Right lobe of liver (tissue), 4 donors: Measurements from ENCODE around the gene PIAS1.

Source experiments
- POLR2A ChIP-seq: fragments of 450-650 bp; IDR thresholded peaks from one replicate; pipeline ENCODE4 v1.6.1; 2017; ENCODE audit warnings: antibody characterized with exemption, mild to moderate bottlenecking
- TF ChIP-seq, protein P1 (sequence below), 4 donors: fragments of 200-600 bp in 3 of 4; fragments of 450-650 bp in 1 of 4; IDR thresholded peaks; one replicate each; pipeline versions ENCODE4 v1.5.1 to v1.8.0; 2016 to 2022; ENCODE audit warnings: antibody characterized with exemption in 4 of 4, mild to moderate bottlenecking in 2 of 4
- donor health status: DM: no; HTN: no; CAD: no.
- donor health status: DM: no; HTN: no; CAD: no.
- donor health status: DM: no; HTN: yes; CAD: no.

- TF ChIP-seq, protein P1, sequence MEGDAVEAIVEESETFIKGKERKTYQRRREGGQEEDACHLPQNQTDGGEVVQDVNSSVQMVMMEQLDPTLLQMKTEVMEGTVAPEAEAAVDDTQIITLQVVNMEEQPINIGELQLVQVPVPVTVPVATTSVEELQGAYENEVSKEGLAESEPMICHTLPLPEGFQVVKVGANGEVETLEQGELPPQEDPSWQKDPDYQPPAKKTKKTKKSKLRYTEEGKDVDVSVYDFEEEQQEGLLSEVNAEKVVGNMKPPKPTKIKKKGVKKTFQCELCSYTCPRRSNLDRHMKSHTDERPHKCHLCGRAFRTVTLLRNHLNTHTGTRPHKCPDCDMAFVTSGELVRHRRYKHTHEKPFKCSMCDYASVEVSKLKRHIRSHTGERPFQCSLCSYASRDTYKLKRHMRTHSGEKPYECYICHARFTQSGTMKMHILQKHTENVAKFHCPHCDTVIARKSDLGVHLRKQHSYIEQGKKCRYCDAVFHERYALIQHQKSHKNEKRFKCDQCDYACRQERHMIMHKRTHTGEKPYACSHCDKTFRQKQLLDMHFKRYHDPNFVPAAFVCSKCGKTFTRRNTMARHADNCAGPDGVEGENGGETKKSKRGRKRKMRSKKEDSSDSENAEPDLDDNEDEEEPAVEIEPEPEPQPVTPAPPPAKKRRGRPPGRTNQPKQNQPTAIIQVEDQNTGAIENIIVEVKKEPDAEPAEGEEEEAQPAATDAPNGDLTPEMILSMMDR (IDR thresholded peaks at IDR 0.05): no peak
- TF ChIP-seq POLR2A: no peak
Observed at GRCh38 chr15:68151277-68151676, 97.2 kb downstream of the PIAS1 start.
